ENCODE measurements around the gene BANF1.

- TF ChIP-seq SIN3A (IDR thresholded peaks at IDR 0.05; ENCODE audit: borderline replicate concordance, insufficient read depth, low read length) (no peak), REST (IDR thresholded peaks at IDR 0.05; ENCODE audit: insufficient read depth in 1 of 2, low read depth in 2 of 2, low read length in 2 of 2) (no peak)
Observed at GRCh38 chr11:66026017-66026529, 23.8 kb downstream of the BANF1 start, which contains the start of gene CATSPER1.

All from PFSK-1 (cell line).